GM23248 (cell line): ENCODE data around the gene MGAT5. TPM values are rescaled to one million over a fixed set of nuclear protein-coding genes. Genes with fewer than 3 reads are reported as not detected.

ENCODE experiments used
- DNase-seq: peaks from one replicate; pipeline ENCODE4 v3.0.0-alpha.2; 2015
- H2AFZ ChIP-seq: fragments of 200-600 bp; sonication (generic); 2 replicates; pipeline ENCODE4 v1.6.1; 2016; ENCODE audit warnings: antibody characterized with exemption
- H3F3A ChIP-seq: fragments of 200-600 bp; sonication (generic); 2 replicates; pipeline ENCODE4 v1.6.1; 2016; ENCODE audit warnings: mild to moderate bottlenecking, antibody characterized with exemption, mixed run types; ENCODE audit not compliant: insufficient read depth
- H3K27ac ChIP-seq: fragments of 200-600 bp; sonication (generic); 2 replicates; pipeline ENCODE4 v1.5.1; 2016; ENCODE audit warnings: mild to moderate bottlenecking
- H3K27me3 ChIP-seq: fragments of 200-600 bp; sonication (generic); replicated peaks from 2 replicates; pipeline ENCODE4 v1.6.1; 2016; ENCODE audit warnings: mild to moderate bottlenecking; ENCODE audit not compliant: insufficient read depth
- H3K36me3 ChIP-seq: fragments of 200-600 bp; sonication (generic); 2 replicates; pipeline ENCODE4 v1.6.1; 2016; ENCODE audit warnings: low read depth, mild to moderate bottlenecking
- H3K4me1 ChIP-seq: fragments of 200-600 bp; sonication (generic); 2 replicates; pipeline ENCODE4 v1.6.1; 2016; ENCODE audit warnings: mild to moderate bottlenecking; ENCODE audit not compliant: insufficient read depth
- H3K4me2 ChIP-seq: fragments of 200-600 bp; sonication (generic); one replicate; pipeline ENCODE4 v1.6.1; 2016; ENCODE audit warnings: mild to moderate bottlenecking; ENCODE audit not compliant: unreplicated experiment
- H3K4me3 ChIP-seq: fragments of 200-600 bp; sonication (generic); 2 replicates; pipeline ENCODE4 v1.5.1; 2016; ENCODE audit warnings: mild to moderate bottlenecking
- H3K79me2 ChIP-seq: fragments of 200-600 bp; sonication (generic); 2 replicates; pipeline ENCODE4 v1.6.1; 2016; ENCODE audit warnings: mild to moderate bottlenecking; ENCODE audit not compliant: insufficient read depth
- H3K9ac ChIP-seq: fragments of 200-600 bp; sonication (generic); 2 replicates; pipeline ENCODE4 v1.6.1; 2016; ENCODE audit warnings: mild to moderate bottlenecking
- H3K9me2 ChIP-seq: fragments of 200-600 bp; sonication (generic); 2 replicates; pipeline ENCODE4 v1.6.1; 2016; ENCODE audit warnings: mixed run types, mild to moderate bottlenecking, moderate library complexity; ENCODE audit not compliant: insufficient read depth
- H3K9me3 ChIP-seq: fragments of 200-600 bp; sonication (generic); one replicate; pipeline ENCODE4 v1.6.1; 2017; ENCODE audit warnings: low read depth
- H4K20me1 ChIP-seq: fragments of 200-600 bp; sonication (generic); 2 replicates; pipeline ENCODE4 v1.6.0; 2016; ENCODE audit not compliant: insufficient read depth
- EZH2 ChIP-seq: fragments of 200-600 bp; sonication (generic); IDR thresholded peaks from 2 replicates; pipeline ENCODE4 v1.6.1; 2018; ENCODE audit warnings: antibody characterized with exemption, mild to moderate bottlenecking; ENCODE audit not compliant: insufficient read depth, poor library complexity, severe bottlenecking
- EZH2phosphoT487 ChIP-seq: fragments of 200-600 bp; sonication (generic); IDR thresholded peaks from 2 replicates; pipeline ENCODE4 v1.6.1; 2018; ENCODE audit warnings: antibody characterized with exemption, moderate library complexity, mild to moderate bottlenecking, low read depth; ENCODE audit not compliant: insufficient read depth
- WGBS, 2 experiments: methylation state at CpG; one replicate each; pipeline ENCODE4 v1.1.6; 2015 to 2017; ENCODE audit warnings: low lambda C conversion rate in 2 of 2, low coverage in 1 of 2; ENCODE audit errors: missing lambda C conversion rate in 2 of 2; 5-methylcytosine and 5-hydroxymethylcytosine counted together
- in situ Hi-C: fragments of 300-500 bp; cut with MboI; formaldehyde crosslinking; loops from 2 replicates; pipeline ENCODE4 v1.15.0; 2020
- polyA plus RNA-seq: library from polyadenylated mRNA; unstranded; fragments of >200 nt; fragmentation: Nextera tagmentation; extraction: Ambion mirVana; gene quantifications from 2 replicates; pipeline ENCODE4 v1.2.1, GENCODE V29; 2016
- total RNA-seq: library from RNA; depleted of rRNA; stranded (reverse); fragments of >200 nt; shearing (Covaris generic); gene quantifications from 2 replicates; pipeline ENCODE4 v1.2.3, GENCODE V29; 2014

Gene MGAT5
- total and polyA plus RNA-seq, 2 experiments from 2014 or later = 1.8 to 15.9 TPM

GRCh38 chr2:134312482-134312881 is 58.6 kb downstream of the MGAT5 start:
- no peaks in the 10 kb centered on the region for H3K36me3 ChIP-seq
- H3K9me2 ChIP-seq = no peaks in the 10 kb centered on the region
- no peaks in the 10 kb centered on the region for H3K4me1 ChIP-seq
- no peaks in the 10 kb centered on the region for H4K20me1 ChIP-seq
- no peaks in the 10 kb centered on the region for H3F3A ChIP-seq
- WGBS, 2 experiments = 87 to 91% methylated on average over 8 of the region's 8 CpGs
- in situ Hi-C loops = no loop called here
- no peak overlapping the region for H3K4me3 ChIP-seq
- H3K79me2 ChIP-seq = no peaks in the 10 kb centered on the region; the same call in 1 of the 2 replicates
- no peak overlapping the region for H3K4me2 ChIP-seq
- no peaks in the 10 kb centered on the region for H3K9me3 ChIP-seq
- no peak for TF ChIP-seq EZH2phosphoT487
- no peak for TF ChIP-seq EZH2
- DNase-seq = no peak
- no peak overlapping the region for H2AFZ ChIP-seq
- no peaks in the 10 kb centered on the region for H3K27me3 ChIP-seq
- no peak overlapping the region for H3K27ac ChIP-seq
- no peak overlapping the region for H3K9ac ChIP-seq

GRCh38 chr2:134314202-134314601 is 60.3 kb downstream of the MGAT5 start:
- H3K27me3 ChIP-seq = no peaks in the 10 kb centered on the region
- in situ Hi-C loops = no loop called here
- no peaks in the 10 kb centered on the region for H3K4me1 ChIP-seq
- no peaks in the 10 kb centered on the region for H3K9me3 ChIP-seq
- 63 to 64% methylated on average over 4 of the region's 4 CpGs for WGBS, 2 experiments
- no peak overlapping the region for H2AFZ ChIP-seq
- TF ChIP-seq EZH2phosphoT487 (no peak), EZH2 (no peak)
- H3F3A ChIP-seq = no peaks in the 10 kb centered on the region
- H4K20me1 ChIP-seq = no peaks in the 10 kb centered on the region
- H3K4me2 ChIP-seq = no peak overlapping the region
- no peaks in the 10 kb centered on the region; the same call in 1 of the 2 replicates for H3K36me3 ChIP-seq
- H3K4me3 ChIP-seq = no peak overlapping the region
- no peak overlapping the region for H3K27ac ChIP-seq
- no peaks in the 10 kb centered on the region for H3K9me2 ChIP-seq
- no peak for DNase-seq
- H3K9ac ChIP-seq = no peak overlapping the region
- no peaks in the 10 kb centered on the region; the same call in 1 of the 2 replicates for H3K79me2 ChIP-seq

- no peak for DNase-seq
Measured at GRCh38 chr2:134314681-134315368, 61.0 kb downstream of the MGAT5 start.

GRCh38 chr2:134315471-134315870 is 61.6 kb downstream of the MGAT5 start:
- TF ChIP-seq EZH2 (no peak), EZH2phosphoT487 (no peak)
- no peak overlapping the region for H2AFZ ChIP-seq
- H3F3A ChIP-seq = no peaks in the 10 kb centered on the region
- no peaks in the 10 kb centered on the region for H3K79me2 ChIP-seq
- no peaks in the 10 kb centered on the region for H3K27me3 ChIP-seq
- H3K27ac ChIP-seq = no peak overlapping the region
- H3K4me2 ChIP-seq = no peak overlapping the region
- H3K36me3 ChIP-seq = no peaks in the 10 kb centered on the region; the same call in 1 of the 2 replicates
- 92 to 94% methylated on average over 2 of the region's 2 CpGs for WGBS, 2 experiments
- H3K9ac ChIP-seq = no peak overlapping the region
- H3K4me1 ChIP-seq = no peaks in the 10 kb centered on the region
- H4K20me1 ChIP-seq = no peaks in the 10 kb centered on the region
- H3K9me2 ChIP-seq = no peaks in the 10 kb centered on the region
- no peaks in the 10 kb centered on the region for H3K9me3 ChIP-seq
- in situ Hi-C loops = no loop called here
- no peak for DNase-seq
- H3K4me3 ChIP-seq = no peak overlapping the region

More at GRCh38 chr2:134314681-134315368, 61.0 kb downstream of the MGAT5 start:
- Histone ChIP-seq H3K4me3 (no peak overlapping the region), H3K79me2 (no peaks in the 10 kb centered on the region), H3K27me3 (no peaks in the 10 kb centered on the region), H3K27ac (no peak overlapping the region), H3F3A (no peaks in the 10 kb centered on the region), H4K20me1 (no peaks in the 10 kb centered on the region), H3K4me2 (no peak overlapping the region), H3K36me3 (no peaks in the 10 kb centered on the region; the same call in 1 of the 2 replicates), H3K9ac (no peak overlapping the region), H3K4me1 (no peaks in the 10 kb centered on the region), H3K9me3 (no peaks in the 10 kb centered on the region), H2AFZ (no peak overlapping the region), H3K9me2 (no peaks in the 10 kb centered on the region)
- 70 to 75% methylated on average over 5 of the region's 5 CpGs for WGBS, 2 experiments
- no peak for TF ChIP-seq EZH2
- TF ChIP-seq EZH2phosphoT487 = no peak
- in situ Hi-C loops = no loop called here
